Ovary (tissue), 9 donors: ENCODE results near the gene CYGB. TPM values are rescaled to one million over a fixed set of nuclear protein-coding genes. Genes with fewer than 3 reads are reported as not detected.
A peak's percentile ranks its signal among the peaks of the same experiment; 100 is the strongest.

Experiments
- DNase-seq, 5 donors: peaks; one replicate each; pipeline ENCODE4 v3.0.0-alpha.2; 2019 to 2020
- H3K27ac ChIP-seq, 2 donors: fragments of 200-600 bp; one replicate each; pipeline versions ENCODE4 v1.5.1 to v1.8.0; 2019 to 2022
- H3K27me3 ChIP-seq: fragments of 200-600 bp; one replicate; pipeline ENCODE4 v1.8.0; 2022
- H3K36me3 ChIP-seq: fragments of 200-600 bp; sonication (generic); one replicate; pipeline ENCODE4 v1.5.1; 2019
- H3K4me1 ChIP-seq: one replicate; pipeline ENCODE4 v1.8.1; 2013; ENCODE audit warnings: mild to moderate bottlenecking, moderate library complexity; ENCODE audit not compliant: insufficient read depth
- H3K4me3 ChIP-seq: fragments of 200-600 bp; sonication (generic); one replicate; pipeline ENCODE4 v1.5.1; 2017
- H3K9me3 ChIP-seq, 2 donors: fragments of 200-600 bp in 1 of 2; sonication (generic) in 1 of 2; one replicate each; pipeline versions ENCODE4 v1.5.1 to v1.8.1; 2013 to 2019; ENCODE audit warnings: mild to moderate bottlenecking in 1 of 2, moderate library complexity in 1 of 2
- CTCF ChIP-seq, 3 donors: fragments of 450-650 bp in 2 of 3; fragments of 200-600 bp in 1 of 3; IDR thresholded peaks; one replicate each; pipeline versions ENCODE4 v1.5.1 to v1.8.0; 2016 to 2022; ENCODE audit warnings: antibody characterized with exemption in 3 of 3, mild to moderate bottlenecking in 1 of 3
- EP300 ChIP-seq: sonication (generic); formaldehyde crosslinking; IDR thresholded peaks from one replicate; pipeline ENCODE4 v1.6.1; 2017; ENCODE audit warnings: antibody characterized with exemption
- POLR2A ChIP-seq: fragments of 450-650 bp; IDR thresholded peaks from one replicate; pipeline ENCODE4 v1.6.1; 2017; ENCODE audit warnings: antibody characterized with exemption, mild to moderate bottlenecking, moderate library complexity
- WGBS, 3 donors: extraction: QIAGEN DNeasy Blood & Tissue Kit in 1 of 3; methylation state at CpG; one replicate each; pipeline versions ENCODE4 v1.1.5 to v1.1.7; 2013 to 2017; 5-methylcytosine and 5-hydroxymethylcytosine counted together
- intact Hi-C, 4 donors: fragments of 100-400 bp; cut with DNase I; formaldehyde crosslinking; loops; one replicate each; pipeline versions ENCODE4 v1.11.0 to v1.15.1; 2022 to 2023
- polyA plus RNA-seq, 2 donors: library from polyadenylated mRNA; stranded (reverse); fragments of 200-250 nt in 1 of 2; fragments of 350-450 nt in 1 of 2; fragmentation: Illumina TruSeq in 1 of 2; extraction: RNeasy Lipid Tissue Mini Kit (QIAGEN cat#74804) in 1 of 2; gene quantifications; one replicate each; pipeline ENCODE4 v1.2.3, GENCODE V29; 2013 to 2014
- small RNA-seq: library from RNA; depleted of rRNA; stranded (forward); fragments of <200 nt; gene quantifications from one replicate; pipeline ENCODE3, GENCODE V24; 2016
- total RNA-seq, 7 donors: library from RNA; depleted of rRNA in 2 of 7; stranded (reverse); fragments of >200 nt in 2 of 7; fragmentation: NEBNext Ultra II Directional in 3 of 7; extraction: Animal tissue kit (Norgen Biotek cat#: 25700) in 3 of 7; gene quantifications; one replicate each; pipeline versions ENCODE4 v1.1.0 to v1.2.4, GENCODE V29; 2016 to 2023
- donor health status: DM: no; HTN: no; CAD: no; lungs with moderate emphysema.
- donor health status: DM: no; HTN: no; CAD: no.
- donor health status: Bipolar disorder and iron deficiency.
- donor health status: DM: yes; HTN: yes; CAD: no.
- donor health status: DM: no; HTN: no; CAD: no.
- donor health status: DM: yes; HTN: yes; CAD: no.

CYGB gene
- total and polyA plus RNA-seq, 9 donors, result 3.9 to 35.7 (median 8.1) TPM

GRCh38 chr17:76479515-76480060 lies 57.9 kb downstream of the CYGB start:
- H3K9me3 ChIP-seq, result no peaks in the 10 kb centered on the region
- DNase-seq, result no peak
- H3K27ac ChIP-seq, result no peak overlapping the region
- H3K27me3 ChIP-seq, result no peaks in the 10 kb centered on the region
- no peaks in the 10 kb centered on the region for H3K36me3 ChIP-seq
- intact Hi-C loops, result no loop called here
- H3K4me3 ChIP-seq, result no peak overlapping the region
- H3K4me1 ChIP-seq, result peaks cover 6% of the 10 kb centered on the region
- WGBS, 3 donors, result 90 to 93% (median 91%) methylated on average over 14 of the region's 14 CpGs
- TF ChIP-seq CTCF (IDR thresholded peaks at IDR 0.05) (no peak), POLR2A (no peak), EP300 (no peak)

- H3K36me3 ChIP-seq, result no peaks in the 10 kb centered on the region
- H3K27ac ChIP-seq, result no peak overlapping the region
- H3K27me3 ChIP-seq, result no peaks in the 10 kb centered on the region
- WGBS, 3 donors, result 89% methylated on average over 37 of the region's 37 CpGs
- DNase-seq, result no peak
- intact Hi-C loops, result no loop called here
- H3K4me3 ChIP-seq, result no peak overlapping the region
- H3K9me3 ChIP-seq, result no peaks in the 10 kb centered on the region
- TF ChIP-seq EP300, result no peak
- TF ChIP-seq POLR2A, result no peak
- TF ChIP-seq CTCF (IDR thresholded peaks at IDR 0.05), result no peak
- peaks cover 6% of the 10 kb centered on the region for H3K4me1 ChIP-seq
Observed at GRCh38 chr17:76478730-76479514, 58.6 kb downstream of the CYGB start.

GRCh38 chr17:76478097-76478496 lies 59.4 kb downstream of the CYGB start:
- DNase-seq, result no peak
- intact Hi-C loops, result no loop called here
- Histone ChIP-seq H3K4me1 (peaks cover 6% of the 10 kb centered on the region), H3K27me3 (no peaks in the 10 kb centered on the region), H3K36me3 (no peaks in the 10 kb centered on the region), H3K27ac (no peak overlapping the region), H3K4me3 (no peak overlapping the region), H3K9me3 (no peaks in the 10 kb centered on the region)
- no peak for TF ChIP-seq CTCF (IDR thresholded peaks at IDR 0.05)
- 91 to 95% (median 94%) methylated on average over 10 of the region's 10 CpGs for WGBS, 3 donors

- H3K27me3 ChIP-seq, result no peaks in the 10 kb centered on the region
- no peaks in the 10 kb centered on the region for H3K9me3 ChIP-seq
- no peak overlapping the region for H3K4me3 ChIP-seq
- intact Hi-C loops, result no loop called here
- DNase-seq, result no peak
- WGBS, 3 donors, result 89 to 91% (median 91%) methylated on average over 11 to 15 of the region's 15 CpGs
- H3K4me1 ChIP-seq, result peaks cover 6% of the 10 kb centered on the region
- TF ChIP-seq POLR2A (no peak), EP300 (no peak)
- no peak overlapping the region for H3K27ac ChIP-seq
- H3K36me3 ChIP-seq, result no peaks in the 10 kb centered on the region
Observed at GRCh38 chr17:76477576-76477975, 59.9 kb downstream of the CYGB start.

Small RNAs within 50 kb of the gene (small RNA-seq; reads per million reads assigned to genes)
- gene SNORD1A, result not detected
- 705 reads per million, percentile 96 among the genes with 10 or more reads in this experiment for gene SNORD1B

Other genes starting within 250 kb of the CYGB start
- gene QRICH2, start 229.4 kb downstream of the CYGB start, total RNA-seq, result 1 to 10 TPM; 1.1 to 3.8 (median 1.5) TPM
- gene QRICH2, start 229.4 kb downstream of the CYGB start, polyA plus RNA-seq, result 1 to 10 TPM in 1 of 2 donors, under 1 TPM in 1; 0.42 to 1.9 TPM
- gene PRPSAP1, start 183.8 kb downstream of the CYGB start, total RNA-seq, result 10 to 100 TPM; 26.1 to 50.4 (median 44.5) TPM
- 10 to 100 TPM; 42.9 to 57.9 TPM for gene PRPSAP1, start 183.8 kb downstream of the CYGB start, polyA plus RNA-seq
- gene SPHK1, start 153.1 kb downstream of the CYGB start, total RNA-seq, result 1 to 10 TPM; 1.8 to 9.2 (median 3.7) TPM
- 1 to 10 TPM in 1 of 2 donors, under 1 TPM in 1; 0.80 to 4.0 TPM for gene SPHK1, start 153.1 kb downstream of the CYGB start, polyA plus RNA-seq
- 10 to 100 TPM; 11.3 to 37.2 (median 29.0) TPM for gene UBE2O, start 84.6 kb downstream of the CYGB start, total RNA-seq
- 10 to 100 TPM in 1 of 2 donors, 1 to 10 TPM in 1; 8.3 to 15.4 TPM for gene UBE2O, start 84.6 kb downstream of the CYGB start, polyA plus RNA-seq
- not detected for gene AANAT, start 70.1 kb downstream of the CYGB start, total RNA-seq
- not detected for gene AANAT, start 70.1 kb downstream of the CYGB start, polyA plus RNA-seq
- gene RHBDF2, start 36.3 kb downstream of the CYGB start, total RNA-seq, result 10 to 100 TPM; 11.7 to 39.9 (median 26.1) TPM
- gene RHBDF2, start 36.3 kb downstream of the CYGB start, polyA plus RNA-seq, result 1 to 10 TPM; 3.3 to 8.8 TPM
- gene PRCD, start 2.3 kb upstream of the CYGB start, total RNA-seq, result 10 to 100 TPM in 1 of 7 donors, 1 to 10 TPM in 6; 2.3 to 12.2 (median 2.8) TPM
- gene PRCD, start 2.3 kb upstream of the CYGB start, polyA plus RNA-seq, result 1 to 10 TPM; 1.5 to 7.0 TPM
- gene ST6GALNAC2, start 48.2 kb upstream of the CYGB start, total RNA-seq, result 10 to 100 TPM in 1 of 7 donors, 1 to 10 TPM in 6; 1.9 to 61.6 (median 4.9) TPM
- 1 to 10 TPM; 1.4 to 5.0 TPM for gene ST6GALNAC2, start 48.2 kb upstream of the CYGB start, polyA plus RNA-seq
- 10 to 100 TPM in 1 of 7 donors, 1 to 10 TPM in 4, under 1 TPM in 2; 0.73 to 10.5 (median 3.7) TPM for gene ST6GALNAC1, start 106.0 kb upstream of the CYGB start, total RNA-seq
- gene ST6GALNAC1, start 106.0 kb upstream of the CYGB start, polyA plus RNA-seq, result 1 to 10 TPM; 3.6 to 6.1 TPM
- gene MXRA7, start 173.3 kb upstream of the CYGB start, total RNA-seq, result 100 to 1,000 TPM; 107 to 210 (median 181) TPM
- 100 to 1,000 TPM; 199 to 759 TPM for gene MXRA7, start 173.3 kb upstream of the CYGB start, polyA plus RNA-seq
- 10 to 100 TPM; 20.1 to 49.8 (median 38.1) TPM for gene JMJD6, start 188.9 kb upstream of the CYGB start, total RNA-seq
- 10 to 100 TPM; 19.5 to 28.2 TPM for gene JMJD6, start 188.9 kb upstream of the CYGB start, polyA plus RNA-seq
- 10 to 100 TPM; 20.9 to 36.6 (median 31.8) TPM for gene METTL23, start 189.1 kb upstream of the CYGB start, total RNA-seq
- gene METTL23, start 189.1 kb upstream of the CYGB start, polyA plus RNA-seq, result 10 to 100 TPM; 37.9 to 47.4 TPM
- 100 to 1,000 TPM; 149 to 245 (median 174) TPM for gene SRSF2, start 199.6 kb upstream of the CYGB start, total RNA-seq
- 100 to 1,000 TPM; 126 to 152 TPM for gene SRSF2, start 199.6 kb upstream of the CYGB start, polyA plus RNA-seq
- 10 to 100 TPM; 16.1 to 26.2 (median 19.6) TPM for gene MFSD11, start 200.4 kb upstream of the CYGB start, total RNA-seq
- 10 to 100 TPM in 1 of 2 donors, 1 to 10 TPM in 1; 9.6 to 19.6 TPM for gene MFSD11, start 200.4 kb upstream of the CYGB start, polyA plus RNA-seq